CD14-positive monocyte (primary cell): ENCODE data around the gene ST3GAL5. TPM values are rescaled to one million over a fixed set of nuclear protein-coding genes. Genes with fewer than 3 reads are reported as not detected.

ENCODE experiments used
- DNase-seq, 3 donors: peaks; one replicate each; pipeline ENCODE4 v3.0.0-alpha.2; 2011 to 2022
- H2AFZ ChIP-seq: 2 replicates; pipeline ENCODE4 v1.6.0; 2012; ENCODE audit warnings: mild to moderate bottlenecking, low read depth, low read length, inconsistent platforms; ENCODE audit not compliant: insufficient read depth, poor library complexity, severe bottlenecking
- H3K27ac ChIP-seq, 2 donors: 1 replicate in 1 of 2; 2 replicates in 1 of 2; pipeline ENCODE4 v1.5.1; 2012 to 2013; ENCODE audit warnings: low read length in 2 of 2, control low read depth in 1 of 2, inconsistent platforms in 1 of 2, low read depth in 1 of 2, mild to moderate bottlenecking in 1 of 2
- H3K27me3 ChIP-seq, 2 donors: one replicate each; pipeline versions ENCODE4 v1.6.0 to v1.6.1; 2011 to 2013; ENCODE audit warnings: low read length in 2 of 2; ENCODE audit not compliant: control insufficient read depth in 2 of 2, insufficient read depth in 2 of 2
- H3K36me3 ChIP-seq, 2 donors: replicated peaks in 1 of 2; 1 replicate in 1 of 2; 2 replicates in 1 of 2; pipeline versions ENCODE4 v1.5.1 to v1.6.1; 2012 to 2013; ENCODE audit warnings: low read length in 2 of 2, control low read depth in 1 of 2, inconsistent platforms in 1 of 2, mild to moderate bottlenecking in 1 of 2; ENCODE audit not compliant: insufficient read depth in 2 of 2, control insufficient read depth in 1 of 2
- H3K4me1 ChIP-seq, 2 donors: 1 replicate in 1 of 2; 2 replicates in 1 of 2; pipeline versions ENCODE4 v1.5.1 to v1.6.1; 2012 to 2013; ENCODE audit warnings: low read length in 2 of 2, control low read depth in 1 of 2, inconsistent platforms in 1 of 2, mild to moderate bottlenecking in 1 of 2, moderate library complexity in 1 of 2; ENCODE audit not compliant: insufficient read depth in 2 of 2, control insufficient read depth in 1 of 2
- H3K4me2 ChIP-seq: replicated peaks from 2 replicates; pipeline ENCODE3; 2012; ENCODE audit warnings: low read length, moderate library complexity, mild to moderate bottlenecking; ENCODE audit not compliant: poor library complexity, severe bottlenecking; ENCODE audit errors: extremely low read depth
- H3K4me3 ChIP-seq, 3 experiments: fragments of 200-600 bp in 1 of 3; sonication (generic) in 1 of 3; replicated peaks in 1 of 3; 1 replicate in 2 of 3; 2 replicates in 1 of 3; pipeline ENCODE4 v1.5.1; 2011 to 2013; ENCODE audit warnings: low read length in 3 of 3, mild to moderate bottlenecking in 3 of 3, control low read depth in 2 of 3, low read depth in 2 of 3, inconsistent platforms in 1 of 3, moderate library complexity in 1 of 3
- H3K79me2 ChIP-seq: 2 replicates; pipeline ENCODE4 v1.6.0; 2012; ENCODE audit warnings: mild to moderate bottlenecking, control low read depth, inconsistent platforms, low read length, moderate library complexity; ENCODE audit not compliant: insufficient read depth
- H3K9ac ChIP-seq: 2 replicates; pipeline ENCODE4 v1.6.0; 2017; ENCODE audit warnings: low read length, mild to moderate bottlenecking; ENCODE audit not compliant: insufficient read depth, poor library complexity, severe bottlenecking
- H3K9me3 ChIP-seq, 2 donors: replicated peaks in 1 of 2; 1 replicate in 1 of 2; 2 replicates in 1 of 2; pipeline versions ENCODE4 v1.5.1 to v1.6.1; 2012 to 2013; ENCODE audit warnings: low read length in 2 of 2, control low read depth in 1 of 2; ENCODE audit not compliant: control insufficient read depth in 1 of 2, insufficient read depth in 1 of 2
- H4K20me1 ChIP-seq: 2 replicates; pipeline ENCODE4 v1.6.0; 2012; ENCODE audit warnings: mild to moderate bottlenecking, low read length, control low read depth, moderate library complexity; ENCODE audit not compliant: insufficient read depth
- H3K27ac Mint-ChIP-seq, 7 donors: one replicate each; pipeline ENCODE4 v1.8.0; 2020; ENCODE audit warnings: mild to moderate bottlenecking in 7 of 7, mixed read lengths in 7 of 7, moderate library complexity in 6 of 7, inconsistent platforms in 2 of 7
- H3K27me3 Mint-ChIP-seq, 3 donors: one replicate each; pipeline ENCODE4 v1.8.0; 2021 to 2022; ENCODE audit warnings: low read depth in 3 of 3, mild to moderate bottlenecking in 3 of 3, mixed read lengths in 3 of 3, moderate library complexity in 3 of 3, inconsistent platforms in 1 of 3
- H3K36me3 Mint-ChIP-seq, 2 donors: one replicate each; pipeline ENCODE4 v1.8.0; 2020; ENCODE audit warnings: mixed read lengths in 2 of 2, inconsistent platforms in 1 of 2, mild to moderate bottlenecking in 1 of 2
- H3K4me1 Mint-ChIP-seq: one replicate; pipeline ENCODE4 v1.8.0; 2020; ENCODE audit warnings: mild to moderate bottlenecking, mixed read lengths
- H3K4me3 Mint-ChIP-seq, 2 donors: one replicate each; pipeline ENCODE4 v1.8.0; 2020; ENCODE audit warnings: mild to moderate bottlenecking in 2 of 2, mixed read lengths in 2 of 2, moderate library complexity in 1 of 2
- H3K9me3 Mint-ChIP-seq, 7 donors: one replicate each; pipeline ENCODE4 v1.8.0; 2020 to 2022; ENCODE audit warnings: mixed read lengths in 7 of 7, mild to moderate bottlenecking in 6 of 7, moderate library complexity in 6 of 7, inconsistent platforms in 2 of 7
- WGBS: methylation state at CpG from one replicate; pipeline ENCODE4 v1.1.5; 2013; ENCODE audit warnings: missing lambda C conversion rate; ENCODE audit not compliant: insufficient coverage; 5-methylcytosine and 5-hydroxymethylcytosine counted together
- intact Hi-C, 2 donors: fragments of 100-400 bp; cut with micrococcal nuclease; formaldehyde crosslinking; loops; one replicate each; pipeline versions ENCODE4 v1.15.0 to v1.15.1; 2023
- polyA plus RNA-seq, 3 donors: library from polyadenylated mRNA; depleted of rRNA in 1 of 3; unstranded in 2 of 3; stranded (reverse) in 1 of 3; fragments of 300-500 nt in 2 of 3; fragments of >200 nt in 1 of 3; fragmentation: Illumina TruSeq in 2 of 3; gene quantifications; 1 replicate in 2 of 3; 2 replicates in 1 of 3; pipeline ENCODE4 v1.2.3, GENCODE V29; 2012 to 2021
- small RNA-seq: library from RNA; depleted of rRNA; stranded (forward); fragments of <200 nt; gene quantifications from one replicate; pipeline ENCODE3, GENCODE V24; 2012; ENCODE audit warnings: low read depth; ENCODE audit not compliant: insufficient read length
- TF ChIP-seq, protein P1 (sequence below): fragments of 200-600 bp; IDR thresholded peaks from one replicate; pipeline ENCODE4 v1.8.0; 2022; ENCODE audit warnings: antibody characterized with exemption, mild to moderate bottlenecking

Gene ST3GAL5
- polyA plus RNA-seq, 3 donors = 14.0 to 51.2 (median 19.5) TPM

DNA sequence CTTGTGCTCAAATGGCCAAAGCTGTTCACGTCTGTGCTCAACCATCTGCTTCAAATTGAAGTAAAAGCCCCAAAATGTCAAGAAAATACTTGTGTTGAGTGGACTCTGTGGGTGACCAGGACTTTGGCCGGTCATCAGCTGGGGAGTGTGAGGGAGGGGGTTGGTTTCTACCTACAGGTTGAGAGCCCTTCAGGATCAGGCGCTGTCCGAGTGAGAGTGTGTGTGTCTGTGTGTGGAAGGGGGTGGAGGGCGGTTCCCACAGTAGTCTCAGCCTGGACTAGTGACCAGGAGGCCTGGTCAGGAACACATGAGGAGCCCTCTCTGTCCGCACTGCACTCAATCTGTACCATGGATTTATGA, 100.8 kb downstream of the ST3GAL5 start:
- peaks cover 19 to 24% of the 10 kb centered on the region in 2 donors for H3K4me1 ChIP-seq
- H3K9me3 Mint-ChIP-seq = peaks cover 0 to 3% (median 0%) of the 10 kb centered on the region in 7 donors
- no peak overlapping the region for H2AFZ ChIP-seq
- no peak for DNase-seq
- no peak overlapping the region for H3K4me2 ChIP-seq
- H3K27me3 ChIP-seq = peaks cover 0 to 8% of the 10 kb centered on the region in 2 donors
- no peak overlapping the region for H3K27ac Mint-ChIP-seq
- H3K9ac ChIP-seq = no peak overlapping the region
- no peaks in the 10 kb centered on the region for H3K79me2 ChIP-seq
- H3K4me3 Mint-ChIP-seq = no peak overlapping the region
- WGBS = 95% methylated on average over 5 of the region's 6 CpGs
- intact Hi-C loops = no loop called here
- H3K4me3 ChIP-seq = no peak overlapping the region
- peaks cover 4 to 7% of the 10 kb centered on the region in 2 donors for H3K36me3 Mint-ChIP-seq
- H4K20me1 ChIP-seq = no peaks in the 10 kb centered on the region
- TF ChIP-seq, protein P1, sequence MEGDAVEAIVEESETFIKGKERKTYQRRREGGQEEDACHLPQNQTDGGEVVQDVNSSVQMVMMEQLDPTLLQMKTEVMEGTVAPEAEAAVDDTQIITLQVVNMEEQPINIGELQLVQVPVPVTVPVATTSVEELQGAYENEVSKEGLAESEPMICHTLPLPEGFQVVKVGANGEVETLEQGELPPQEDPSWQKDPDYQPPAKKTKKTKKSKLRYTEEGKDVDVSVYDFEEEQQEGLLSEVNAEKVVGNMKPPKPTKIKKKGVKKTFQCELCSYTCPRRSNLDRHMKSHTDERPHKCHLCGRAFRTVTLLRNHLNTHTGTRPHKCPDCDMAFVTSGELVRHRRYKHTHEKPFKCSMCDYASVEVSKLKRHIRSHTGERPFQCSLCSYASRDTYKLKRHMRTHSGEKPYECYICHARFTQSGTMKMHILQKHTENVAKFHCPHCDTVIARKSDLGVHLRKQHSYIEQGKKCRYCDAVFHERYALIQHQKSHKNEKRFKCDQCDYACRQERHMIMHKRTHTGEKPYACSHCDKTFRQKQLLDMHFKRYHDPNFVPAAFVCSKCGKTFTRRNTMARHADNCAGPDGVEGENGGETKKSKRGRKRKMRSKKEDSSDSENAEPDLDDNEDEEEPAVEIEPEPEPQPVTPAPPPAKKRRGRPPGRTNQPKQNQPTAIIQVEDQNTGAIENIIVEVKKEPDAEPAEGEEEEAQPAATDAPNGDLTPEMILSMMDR = no peak
- peaks cover 13 to 29% (median 23%) of the 10 kb centered on the region in 3 donors for H3K27me3 Mint-ChIP-seq
- H3K9me3 ChIP-seq = no peaks in the 10 kb centered on the region
- H3K4me1 Mint-ChIP-seq = peaks cover 35% of the 10 kb centered on the region
- no peaks in the 10 kb centered on the region for H3K36me3 ChIP-seq
- no peak overlapping the region for H3K27ac ChIP-seq

DNA sequence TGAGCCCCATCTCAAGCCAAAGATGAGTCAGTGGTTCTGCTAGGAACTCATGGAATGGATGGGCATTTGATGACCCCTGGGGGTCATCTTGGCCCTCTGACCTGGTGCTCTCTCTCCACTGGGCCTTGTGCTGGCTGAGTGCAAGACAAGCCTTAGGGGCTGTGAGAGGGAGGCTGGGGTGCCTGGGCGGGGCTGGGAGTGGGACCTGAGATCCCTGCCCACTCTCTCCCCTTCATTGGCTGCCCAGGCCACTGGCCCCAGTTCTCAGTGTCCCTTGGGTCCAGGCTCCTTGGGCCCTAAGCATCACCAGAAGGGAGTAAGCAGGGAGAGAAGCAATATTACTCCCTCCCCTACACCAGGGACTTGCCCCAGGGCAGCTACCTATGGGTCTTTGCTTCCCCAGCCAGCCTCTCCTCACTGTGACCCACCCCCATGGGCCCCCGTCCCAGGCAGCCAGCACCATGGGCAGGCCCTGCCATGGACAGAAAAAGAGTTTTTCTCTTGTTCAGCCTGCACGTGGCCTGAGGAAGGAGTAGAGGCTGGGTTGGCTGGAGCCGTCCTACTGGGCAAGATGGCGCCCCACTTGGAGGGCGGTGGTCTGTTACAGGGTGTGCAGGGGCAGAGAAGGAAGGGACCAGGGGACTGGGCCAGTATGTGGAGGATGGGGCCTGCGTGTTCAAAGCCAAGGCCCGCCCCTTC, 101.4 kb downstream of the ST3GAL5 start:
- Histone ChIP-seq H3K27ac (no peak overlapping the region), H3K4me1 (peaks cover 19 to 24% of the 10 kb centered on the region in 2 donors), H3K4me3 (no peak overlapping the region), H3K4me2 (no peak overlapping the region), H3K9ac (no peak overlapping the region), H4K20me1 (no peaks in the 10 kb centered on the region), H3K36me3 (no peaks in the 10 kb centered on the region), H3K79me2 (no peaks in the 10 kb centered on the region), H3K27me3 (peaks cover 0 to 8% of the 10 kb centered on the region in 2 donors), H3K9me3 (no peaks in the 10 kb centered on the region), H2AFZ (no peak overlapping the region)
- WGBS = 98% methylated on average over 6 of the region's 8 CpGs
- H3K4me3 Mint-ChIP-seq = no peak overlapping the region
- TF ChIP-seq, protein P1 = no peak
- H3K27me3 Mint-ChIP-seq = peaks cover 13 to 29% (median 23%) of the 10 kb centered on the region in 3 donors
- peaks cover 35% of the 10 kb centered on the region for H3K4me1 Mint-ChIP-seq
- no peak for DNase-seq
- peaks cover 0 to 3% (median 0%) of the 10 kb centered on the region in 7 donors for H3K9me3 Mint-ChIP-seq
- H3K36me3 Mint-ChIP-seq = peaks cover 4 to 7% of the 10 kb centered on the region in 2 donors
- peak overlapping the region in 2 of 7 donors; percentile 21 to 45 for H3K27ac Mint-ChIP-seq
- intact Hi-C loops = no loop called here

Small RNA genes lying within 50 kb of the gene (small RNA-seq; reads per million reads assigned to genes)
- gene RN7SKP83 = not detected

Other genes starting within 250 kb of the ST3GAL5 start
- under 1 TPM in 2 of 3 donors, not detected in 1; 0.18 to 0.47 TPM for gene SFTPB, start 220.8 kb downstream of the ST3GAL5 start, polyA plus RNA-seq
- 10 to 100 TPM in 2 of 3 donors, 1 to 10 TPM in 1; 4.6 to 13.2 (median 11.1) TPM for gene GNLY, start 194.6 kb downstream of the ST3GAL5 start, polyA plus RNA-seq
- gene ATOH8, start 135.0 kb downstream of the ST3GAL5 start, polyA plus RNA-seq = 1 to 10 TPM; 2.0 to 3.9 (median 2.1) TPM
- 1 to 10 TPM in 2 of 3 donors, under 1 TPM in 1; 0.45 to 2.1 (median 1.6) TPM for gene POLR1A, start 216.9 kb upstream of the ST3GAL5 start, polyA plus RNA-seq
- gene PTCD3, start 217.2 kb upstream of the ST3GAL5 start, polyA plus RNA-seq = 10 to 100 TPM; 14.0 to 60.5 (median 17.8) TPM